ENCODE measurements around the gene FBXW5. TPM values are rescaled to one million over a fixed set of nuclear protein-coding genes. Genes with fewer than 3 reads are reported as not detected.

Gene FBXW5
- 94.4 and 95.9 TPM in 2 replicates for total RNA-seq

GRCh38 chr9:136944519-136945332 is at the start of gene FBXW5, which contains the start of gene C8G:
Gene FBXW5, minus strand, starts transcription at chr9:136944738. Its CDS starts 655 bp downstream, at chr9:136944083.
Gene C8G, plus strand, starts transcription at chr9:136945243. Its CDS starts 78 bp downstream, at chr9:136945321.
- H3K9me3 Mint-ChIP-seq, result no peaks in the 10 kb centered on the region
- H3K27ac Mint-ChIP-seq, result peak within 1 kb of the TSS; percentile 82
- intact Hi-C loops (cut with micrococcal nuclease), result loop anchor here (1.0 to 2.0 kb wide), 4 partner anchors 42 to 101 kb away; partner anchors contain the start of genes PHPT1 and TRAF2
- no peaks in the 10 kb centered on the region for H3K27me3 Mint-ChIP-seq (ENCODE audit: low read depth)
- DNase-seq (ENCODE audit: low spot score), result peak; percentile 95
- H3K4me1 Mint-ChIP-seq (ENCODE audit: low read depth), result peaks cover 3% of the 10 kb centered on the region
- peaks cover 21% of the 10 kb centered on the region for H3K36me3 Mint-ChIP-seq (ENCODE audit: low read depth)
- peak within 1 kb of the TSS; percentile 79 for H3K4me3 Mint-ChIP-seq (ENCODE audit: low read depth)

DNA sequence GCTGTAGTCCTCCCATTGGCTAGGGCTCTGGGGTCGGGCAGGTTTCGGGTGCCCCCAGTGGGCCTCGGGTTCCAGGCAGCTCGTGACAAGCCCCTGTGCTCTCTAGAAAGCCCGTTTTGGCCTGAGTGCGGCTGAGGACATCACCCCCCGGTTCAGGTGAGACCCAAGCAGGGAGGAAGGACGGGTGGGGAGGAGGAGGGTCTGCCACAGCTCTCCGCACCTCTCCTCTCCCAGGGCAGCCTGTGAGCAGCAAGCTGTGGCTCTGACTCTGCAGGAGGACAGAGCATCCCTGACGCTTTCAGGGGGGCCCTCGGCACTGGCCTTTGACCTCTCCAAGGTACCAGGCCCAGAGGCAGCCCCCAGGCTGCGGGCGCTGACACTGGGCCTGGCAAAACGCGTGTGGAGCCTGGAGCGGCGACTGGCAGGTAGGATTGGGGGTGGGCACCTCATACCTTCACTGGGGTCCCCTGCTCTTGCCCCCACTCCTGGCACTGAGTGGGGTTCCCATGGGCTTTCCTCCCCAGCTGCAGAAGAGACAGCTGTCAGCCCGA is 48.4 kb upstream of the FBXW5 start:
- intact Hi-C loops (cut with micrococcal nuclease), result loop anchor here (1.0 to 5.0 kb wide), 3 partner anchors 34 to 202 kb away; partner anchors contain the start of genes ABCA2 and TMEM141
- peaks cover 10% of the 10 kb centered on the region for H3K36me3 Mint-ChIP-seq (ENCODE audit: low read depth)
- H3K4me1 Mint-ChIP-seq (ENCODE audit: low read depth), result peaks cover 14% of the 10 kb centered on the region

DNA sequence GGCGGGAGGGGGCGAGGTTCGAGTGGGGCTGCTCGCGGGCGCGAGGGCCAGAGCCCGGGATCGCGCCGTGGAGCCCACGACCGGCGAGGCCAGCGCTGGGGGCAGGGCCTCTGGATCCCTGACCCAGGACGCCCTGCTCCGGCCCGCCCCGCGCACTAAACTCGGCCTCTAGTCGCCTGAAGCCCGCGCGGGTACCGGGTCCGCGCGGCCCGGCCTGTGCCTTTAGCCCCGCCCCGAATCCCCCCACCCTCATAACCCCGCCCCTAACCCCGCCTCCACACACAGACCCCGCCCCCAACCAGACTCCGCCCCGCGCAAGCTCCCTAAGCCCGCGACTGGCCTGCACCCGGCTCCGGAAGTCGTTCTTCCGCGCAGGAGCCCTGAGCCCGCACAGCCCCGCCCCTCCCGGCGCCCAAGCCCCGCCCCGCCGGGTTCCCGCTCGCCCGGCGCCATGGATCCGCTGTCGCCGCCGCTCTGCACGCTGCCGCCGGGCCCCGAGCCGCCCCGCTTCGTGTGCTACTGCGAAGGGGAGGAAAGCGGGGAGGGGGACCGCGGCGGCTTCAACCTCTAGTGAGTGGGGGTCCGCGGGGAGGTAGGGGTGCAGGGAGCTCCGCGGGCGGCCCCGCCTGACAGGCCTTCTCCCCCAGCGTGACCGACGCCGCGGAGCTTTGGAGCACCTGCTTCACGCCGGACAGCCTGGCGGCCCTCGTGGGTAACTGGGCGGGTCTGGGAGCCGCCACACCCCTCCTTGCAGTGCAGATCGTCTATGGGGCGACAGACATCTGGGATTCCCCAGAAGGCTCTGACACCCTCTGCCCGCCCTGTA is 47.7 kb upstream of the FBXW5 start, which contains the start of gene PAXX:
PAXX (plus strand) TSS at position 430 of the 826 bp plus-strand sequence; CDS start at position 452, 22 bp downstream.
- Mint-ChIP-seq H3K27ac (peak within 1 kb of the TSS; percentile 77), H3K4me3 (ENCODE audit: low read depth) (peak within 1 kb of the TSS; percentile 83), H3K27me3 (ENCODE audit: low read depth) (peaks cover 17% of the 10 kb centered on the region), H3K9me3 (no peaks in the 10 kb centered on the region), H3K36me3 (ENCODE audit: low read depth) (peaks cover 10% of the 10 kb centered on the region), H3K4me1 (ENCODE audit: low read depth) (peaks cover 10% of the 10 kb centered on the region)
- peak; percentile 93 for DNase-seq (ENCODE audit: low spot score)
- intact Hi-C loops (cut with micrococcal nuclease), result loop anchor here (1.0 to 5.0 kb wide), 3 partner anchors 35 to 201 kb away; partner anchors contain the start of genes ABCA2 and TMEM141

More for the DNA sequence above, 48.4 kb upstream of the FBXW5 start:
- Mint-ChIP-seq H3K27ac (peak overlapping the region; percentile 77), H3K27me3 (ENCODE audit: low read depth) (peaks cover 12% of the 10 kb centered on the region), H3K4me3 (ENCODE audit: low read depth) (peak overlapping the region; percentile 83), H3K9me3 (no peaks in the 10 kb centered on the region)
- DNase-seq (ENCODE audit: low spot score), result no peak

DNA sequence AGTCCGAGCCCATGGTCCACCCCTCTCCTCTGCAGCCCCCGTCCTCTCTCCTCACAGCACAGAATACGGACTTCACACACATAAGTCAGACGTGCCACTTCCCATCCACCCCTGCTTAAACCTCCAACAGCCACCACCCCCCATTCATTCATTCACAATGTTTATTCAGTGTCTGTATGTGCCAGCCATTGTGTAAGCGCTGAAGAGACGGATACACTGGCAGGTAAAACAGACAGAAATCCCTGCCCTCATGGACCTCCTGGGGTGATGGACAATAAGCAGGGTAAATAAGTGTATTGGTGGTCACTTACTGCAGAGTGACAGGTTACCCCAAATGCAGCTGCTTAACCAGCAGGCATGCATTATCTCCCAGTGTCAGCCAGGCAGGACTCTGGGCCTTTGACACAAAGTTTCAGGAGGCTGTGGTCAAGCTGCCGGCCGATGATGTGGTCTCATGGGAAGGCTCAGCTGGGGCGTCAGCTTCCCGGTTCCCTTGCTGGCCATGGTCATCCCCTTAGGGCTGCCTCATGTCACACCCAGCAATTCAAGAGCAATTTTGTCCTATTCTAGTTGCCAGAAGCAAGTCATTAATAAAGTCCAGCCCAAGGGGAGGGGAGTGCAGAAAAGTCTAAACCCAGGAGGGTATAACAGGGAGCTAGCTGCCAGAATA is 45.8 kb upstream of the FBXW5 start:
- Mint-ChIP-seq H3K4me1 (ENCODE audit: low read depth) (peaks cover 8% of the 10 kb centered on the region), H3K4me3 (ENCODE audit: low read depth) (peak overlapping the region; percentile 78), H3K27me3 (ENCODE audit: low read depth) (peaks cover 24% of the 10 kb centered on the region), H3K36me3 (ENCODE audit: low read depth) (peaks cover 10% of the 10 kb centered on the region), H3K9me3 (no peaks in the 10 kb centered on the region), H3K27ac (peak overlapping the region; percentile 67)
- no peak for DNase-seq (ENCODE audit: low spot score)
- intact Hi-C loops (cut with micrococcal nuclease), result loop anchor here (5.0 kb wide), 1 partner anchor 37 kb away; the partner anchor contains the start of gene ABCA2

GRCh38 chr9:136988872-136989271 is 44.3 kb upstream of the FBXW5 start:
- Mint-ChIP-seq H3K36me3 (ENCODE audit: low read depth) (peaks cover 8% of the 10 kb centered on the region), H3K4me1 (ENCODE audit: low read depth) (peaks cover 8% of the 10 kb centered on the region), H3K4me3 (ENCODE audit: low read depth) (no peak overlapping the region), H3K9me3 (no peaks in the 10 kb centered on the region), H3K27me3 (ENCODE audit: low read depth) (peaks cover 28% of the 10 kb centered on the region), H3K27ac (no peak overlapping the region)
- no peak for DNase-seq (ENCODE audit: low spot score)
- intact Hi-C loops (cut with micrococcal nuclease), result no loop called here

GRCh38 chr9:136985853-136986252 is 41.3 kb upstream of the FBXW5 start:
- Mint-ChIP-seq H3K4me3 (ENCODE audit: low read depth) (no peak overlapping the region), H3K4me1 (ENCODE audit: low read depth) (no peaks in the 10 kb centered on the region), H3K27ac (no peak overlapping the region), H3K36me3 (ENCODE audit: low read depth) (no peaks in the 10 kb centered on the region), H3K9me3 (no peaks in the 10 kb centered on the region), H3K27me3 (ENCODE audit: low read depth) (peaks cover 30% of the 10 kb centered on the region)
- intact Hi-C loops (cut with micrococcal nuclease), result no loop called here
- no peak for DNase-seq (ENCODE audit: low spot score)

- no peak overlapping the region for H3K4me3 Mint-ChIP-seq (ENCODE audit: low read depth)
Measured at GRCh38 chr9:136985027-136985602, 40.6 kb upstream of the FBXW5 start.

DNA sequence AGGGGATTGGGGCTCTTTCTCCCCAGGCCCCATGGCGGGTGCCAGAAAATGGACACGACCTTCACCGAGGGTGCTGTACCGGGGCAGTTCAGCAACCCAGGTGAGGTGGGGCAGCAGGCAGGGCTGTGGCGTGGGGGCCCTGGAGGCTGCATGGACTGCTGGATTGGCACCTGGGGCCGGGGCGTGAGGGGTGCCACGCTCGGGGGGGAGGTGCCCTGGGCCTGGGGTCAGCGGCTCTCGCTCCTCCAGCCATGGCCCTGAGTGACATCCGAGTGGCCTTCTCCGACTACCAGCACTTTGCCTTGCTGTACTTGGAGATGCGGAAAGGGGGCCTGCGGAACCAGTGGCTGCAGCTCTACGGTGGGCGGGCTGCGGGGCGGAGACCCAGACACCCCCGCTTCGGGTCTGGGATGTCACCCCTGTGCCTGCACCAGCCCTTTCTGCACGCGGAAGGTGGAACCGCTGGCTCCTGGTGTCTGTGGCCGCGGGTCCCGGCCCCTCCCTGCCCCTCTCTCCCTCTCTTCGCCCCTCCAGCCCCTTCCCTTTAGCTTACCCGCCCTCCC is 40.0 kb upstream of the FBXW5 start:
- Mint-ChIP-seq H3K9me3 (no peaks in the 10 kb centered on the region), H3K4me1 (ENCODE audit: low read depth) (no peaks in the 10 kb centered on the region), H3K27me3 (ENCODE audit: low read depth) (peaks cover 24% of the 10 kb centered on the region), H3K4me3 (ENCODE audit: low read depth) (no peak overlapping the region), H3K27ac (no peak overlapping the region), H3K36me3 (ENCODE audit: low read depth) (no peaks in the 10 kb centered on the region)
- intact Hi-C loops (cut with micrococcal nuclease), result no loop called here
- no peak for DNase-seq (ENCODE audit: low spot score)

More at GRCh38 chr9:136985027-136985602, 40.6 kb upstream of the FBXW5 start:
- intact Hi-C loops (cut with micrococcal nuclease), result no loop called here
- no peak overlapping the region for H3K27ac Mint-ChIP-seq
- H3K36me3 Mint-ChIP-seq (ENCODE audit: low read depth), result no peaks in the 10 kb centered on the region
- no peaks in the 10 kb centered on the region for H3K4me1 Mint-ChIP-seq (ENCODE audit: low read depth)
- DNase-seq (ENCODE audit: low spot score), result no peak
- peaks cover 28% of the 10 kb centered on the region for H3K27me3 Mint-ChIP-seq (ENCODE audit: low read depth)
- H3K9me3 Mint-ChIP-seq, result no peaks in the 10 kb centered on the region

- no peak overlapping the region for H3K4me3 Mint-ChIP-seq (ENCODE audit: low read depth)
Measured at GRCh38 chr9:136983656-136984314, 39.2 kb upstream of the FBXW5 start.

DNA sequence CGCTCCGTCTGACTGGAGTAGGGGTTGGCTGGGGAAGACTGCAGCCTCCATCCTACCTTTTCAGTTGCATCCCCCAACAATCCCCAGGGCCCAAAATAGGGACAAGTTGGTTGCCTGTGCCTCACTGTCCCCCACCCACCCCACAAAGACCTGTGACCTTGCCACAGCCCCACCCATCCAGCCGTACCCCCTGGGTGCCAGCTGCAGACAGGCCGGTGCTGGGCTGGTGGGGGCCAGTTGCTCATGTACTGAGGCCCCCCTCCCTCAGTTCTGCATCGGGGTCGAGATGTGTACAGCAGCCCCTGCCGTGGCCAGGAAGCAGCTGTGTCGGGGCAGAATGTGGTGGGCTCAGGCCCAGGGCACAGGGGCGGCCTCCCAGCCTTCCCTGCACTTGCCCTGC is 38.6 kb upstream of the FBXW5 start:
- H3K27me3 Mint-ChIP-seq (ENCODE audit: low read depth), result peaks cover 21% of the 10 kb centered on the region
- DNase-seq (ENCODE audit: low spot score), result no peak
- no peak overlapping the region for H3K4me3 Mint-ChIP-seq (ENCODE audit: low read depth)
- H3K36me3 Mint-ChIP-seq (ENCODE audit: low read depth), result no peaks in the 10 kb centered on the region
- intact Hi-C loops (cut with micrococcal nuclease), result no loop called here
- H3K9me3 Mint-ChIP-seq, result no peaks in the 10 kb centered on the region
- no peaks in the 10 kb centered on the region for H3K4me1 Mint-ChIP-seq (ENCODE audit: low read depth)
- no peak overlapping the region for H3K27ac Mint-ChIP-seq

More at GRCh38 chr9:136983656-136984314, 39.2 kb upstream of the FBXW5 start:
- H3K9me3 Mint-ChIP-seq, result no peaks in the 10 kb centered on the region
- no peak overlapping the region for H3K27ac Mint-ChIP-seq
- no peaks in the 10 kb centered on the region for H3K36me3 Mint-ChIP-seq (ENCODE audit: low read depth)
- H3K27me3 Mint-ChIP-seq (ENCODE audit: low read depth), result peaks cover 21% of the 10 kb centered on the region
- intact Hi-C loops (cut with micrococcal nuclease), result no loop called here
- no peak for DNase-seq (ENCODE audit: low spot score)
- H3K4me1 Mint-ChIP-seq (ENCODE audit: low read depth), result no peaks in the 10 kb centered on the region

Measured in activated T-helper 2 cell treated with anti-CD3 and anti-CD28 coated beads, Interferon-gamma antibody, Interleukin-2, Interleukin-4, amounts not matched to agents 10 μg/mL and 5 μg/mL and 100 μg/mL, durations not matched to agents 14 hours and 24 hours and 36 hours (primary cell).